ENCODE data around the gene FILIP1L. TPM values are rescaled to one million over a fixed set of nuclear protein-coding genes. Genes with fewer than 3 reads are reported as not detected.

The FILIP1L gene
- total and polyA plus RNA-seq, 2 experiments from 2014 or later, result 0.45 to 0.82 TPM

DNA sequence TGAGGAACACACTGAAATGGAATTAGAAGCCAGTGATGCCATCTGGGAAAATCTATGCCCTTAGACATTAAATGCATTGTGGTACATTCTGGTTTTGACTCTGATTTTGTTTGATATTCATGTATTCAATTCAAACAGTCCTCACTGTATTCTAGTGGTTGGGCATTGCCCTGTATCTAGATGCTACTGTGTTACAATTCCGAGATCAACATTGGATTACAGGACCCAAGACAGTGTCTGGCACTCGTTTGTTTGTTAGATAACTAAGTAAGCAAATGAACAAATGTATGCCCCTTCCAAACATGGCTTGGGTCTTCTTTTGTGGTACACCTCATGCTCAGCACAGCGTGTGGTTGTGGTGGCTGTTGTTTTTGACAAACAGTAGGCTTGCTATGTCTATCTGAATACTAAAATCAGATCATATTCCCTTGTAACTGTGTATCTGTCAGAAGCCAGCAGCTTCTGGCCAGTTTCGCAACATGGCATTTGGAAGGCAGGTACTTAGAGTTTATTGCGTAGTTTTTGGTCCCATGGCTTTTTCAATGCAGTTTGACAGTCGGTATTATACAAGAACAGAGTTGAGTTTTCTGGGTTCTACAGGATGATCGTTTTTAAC lies 5.7 kb downstream of the FILIP1L start:
- DNase-seq (ENCODE audit: low read depth in 1 of 2, low spot score in 1 of 2), result no peak
- Histone ChIP-seq H3K27ac (no peak overlapping the region), H3K9me3 (ENCODE audit: low read depth) (no peaks in the 10 kb centered on the region), H3K4me1 (ENCODE audit: low read depth) (no peaks in the 10 kb centered on the region), H3K27me3 (no peaks in the 10 kb centered on the region), H3K4me3 (no peak overlapping the region), H3K36me3 (no peaks in the 10 kb centered on the region)
- TF ChIP-seq, protein P1, sequence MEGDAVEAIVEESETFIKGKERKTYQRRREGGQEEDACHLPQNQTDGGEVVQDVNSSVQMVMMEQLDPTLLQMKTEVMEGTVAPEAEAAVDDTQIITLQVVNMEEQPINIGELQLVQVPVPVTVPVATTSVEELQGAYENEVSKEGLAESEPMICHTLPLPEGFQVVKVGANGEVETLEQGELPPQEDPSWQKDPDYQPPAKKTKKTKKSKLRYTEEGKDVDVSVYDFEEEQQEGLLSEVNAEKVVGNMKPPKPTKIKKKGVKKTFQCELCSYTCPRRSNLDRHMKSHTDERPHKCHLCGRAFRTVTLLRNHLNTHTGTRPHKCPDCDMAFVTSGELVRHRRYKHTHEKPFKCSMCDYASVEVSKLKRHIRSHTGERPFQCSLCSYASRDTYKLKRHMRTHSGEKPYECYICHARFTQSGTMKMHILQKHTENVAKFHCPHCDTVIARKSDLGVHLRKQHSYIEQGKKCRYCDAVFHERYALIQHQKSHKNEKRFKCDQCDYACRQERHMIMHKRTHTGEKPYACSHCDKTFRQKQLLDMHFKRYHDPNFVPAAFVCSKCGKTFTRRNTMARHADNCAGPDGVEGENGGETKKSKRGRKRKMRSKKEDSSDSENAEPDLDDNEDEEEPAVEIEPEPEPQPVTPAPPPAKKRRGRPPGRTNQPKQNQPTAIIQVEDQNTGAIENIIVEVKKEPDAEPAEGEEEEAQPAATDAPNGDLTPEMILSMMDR (IDR thresholded peaks at IDR 0.05; ENCODE audit: low read depth, low read length), result no peak

DNA sequence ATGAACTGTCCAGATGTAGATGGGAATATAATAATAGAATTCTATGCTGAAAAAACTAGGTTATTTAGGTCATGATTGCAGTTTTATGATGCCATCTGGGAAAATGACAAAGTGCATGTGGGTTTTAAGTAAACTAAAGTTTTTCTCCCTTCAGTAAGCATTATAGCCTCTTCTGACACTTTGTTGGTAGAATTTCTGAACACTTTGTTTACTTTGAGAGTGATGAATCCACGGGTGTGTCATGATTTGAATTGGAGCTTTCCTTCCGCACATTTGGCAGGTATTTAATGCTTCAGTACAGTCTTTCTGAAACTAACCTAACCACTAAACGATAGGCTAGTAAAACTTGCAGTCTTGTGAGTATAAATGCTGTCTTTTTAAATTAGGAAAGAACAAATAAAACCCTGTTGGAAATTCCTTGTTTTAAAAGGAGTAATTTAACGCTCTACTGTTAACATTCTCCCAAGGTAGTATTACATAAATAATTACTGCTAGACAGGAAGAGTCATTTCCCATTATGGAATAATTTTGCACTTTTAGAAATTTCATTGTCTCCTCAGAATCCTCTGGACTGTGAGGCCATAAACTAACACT lies 7.0 kb downstream of the FILIP1L start:
- TF ChIP-seq, protein P1 (IDR thresholded peaks at IDR 0.05; ENCODE audit: low read depth, low read length), result no peak
- no peak for DNase-seq (ENCODE audit: low read depth in 1 of 2, low spot score in 1 of 2)
- Histone ChIP-seq H3K27ac (no peak overlapping the region), H3K36me3 (no peaks in the 10 kb centered on the region), H3K9me3 (ENCODE audit: low read depth) (no peaks in the 10 kb centered on the region), H3K4me1 (ENCODE audit: low read depth) (no peaks in the 10 kb centered on the region), H3K27me3 (no peaks in the 10 kb centered on the region), H3K4me3 (no peak overlapping the region)

DNA sequence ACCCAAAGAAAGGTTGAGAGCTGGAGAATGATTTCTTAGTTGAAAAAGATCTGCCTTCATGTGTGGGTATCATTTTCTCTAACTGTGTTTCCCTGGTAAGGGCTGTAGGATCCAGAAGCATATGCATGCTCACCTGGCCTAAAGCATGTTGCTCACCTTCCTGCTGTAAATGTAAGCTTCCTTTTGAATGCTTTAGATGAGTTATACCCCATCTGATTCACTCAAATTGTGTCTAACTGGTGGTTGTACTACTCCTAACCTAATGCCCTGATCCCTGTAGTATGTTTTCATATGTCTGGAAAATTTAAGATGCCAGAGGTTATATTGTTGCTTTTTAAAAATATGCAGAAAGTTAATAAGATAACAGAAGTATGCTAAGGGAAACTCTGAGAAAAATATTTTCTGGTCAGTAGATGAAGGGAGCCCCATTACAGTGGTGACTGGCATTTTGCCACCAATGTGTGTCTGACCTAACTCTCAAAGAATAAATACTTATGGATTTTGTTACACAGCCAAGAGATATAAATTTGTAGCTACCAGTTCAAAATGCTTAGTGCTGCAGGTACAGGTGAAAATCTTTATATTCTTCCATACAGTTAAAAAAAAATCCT lies 7.7 kb downstream of the FILIP1L start:
- Histone ChIP-seq H3K4me1 (ENCODE audit: low read depth) (no peaks in the 10 kb centered on the region), H3K4me3 (no peak overlapping the region), H3K27ac (no peak overlapping the region), H3K27me3 (no peaks in the 10 kb centered on the region), H3K9me3 (ENCODE audit: low read depth) (no peaks in the 10 kb centered on the region), H3K36me3 (no peaks in the 10 kb centered on the region)
- TF ChIP-seq, protein P1 (IDR thresholded peaks at IDR 0.05; ENCODE audit: low read depth, low read length), result no peak
- peak in 1 of 2 donors; percentile 55 for DNase-seq (ENCODE audit: low read depth in 1 of 2, low spot score in 1 of 2)

DNA sequence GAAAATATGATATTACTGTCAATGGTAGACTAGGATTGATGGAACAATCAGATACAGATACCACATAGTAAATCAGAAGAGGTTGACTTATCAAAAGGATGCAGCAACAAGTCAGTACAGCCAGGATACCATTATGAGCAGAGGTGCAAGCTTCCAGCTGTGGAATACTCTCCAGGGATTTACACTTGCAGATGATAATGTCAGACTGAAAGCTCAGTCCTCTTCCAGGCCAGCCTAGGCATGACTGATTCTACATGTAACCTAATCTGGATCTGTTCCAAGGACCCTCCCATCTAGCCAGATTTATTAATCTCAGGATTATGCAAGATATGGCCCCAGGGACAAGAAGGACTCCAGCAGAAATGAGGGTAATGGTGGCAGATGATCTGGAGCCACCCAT lies 8.2 kb downstream of the FILIP1L start:
- Histone ChIP-seq H3K4me3 (no peak overlapping the region), H3K36me3 (no peaks in the 10 kb centered on the region), H3K9me3 (ENCODE audit: low read depth) (no peaks in the 10 kb centered on the region), H3K27me3 (no peaks in the 10 kb centered on the region), H3K27ac (no peak overlapping the region), H3K4me1 (ENCODE audit: low read depth) (no peaks in the 10 kb centered on the region)
- DNase-seq (ENCODE audit: low read depth in 1 of 2, low spot score in 1 of 2), result no peak
- TF ChIP-seq, protein P1 (IDR thresholded peaks at IDR 0.05; ENCODE audit: low read depth, low read length), result no peak

DNA sequence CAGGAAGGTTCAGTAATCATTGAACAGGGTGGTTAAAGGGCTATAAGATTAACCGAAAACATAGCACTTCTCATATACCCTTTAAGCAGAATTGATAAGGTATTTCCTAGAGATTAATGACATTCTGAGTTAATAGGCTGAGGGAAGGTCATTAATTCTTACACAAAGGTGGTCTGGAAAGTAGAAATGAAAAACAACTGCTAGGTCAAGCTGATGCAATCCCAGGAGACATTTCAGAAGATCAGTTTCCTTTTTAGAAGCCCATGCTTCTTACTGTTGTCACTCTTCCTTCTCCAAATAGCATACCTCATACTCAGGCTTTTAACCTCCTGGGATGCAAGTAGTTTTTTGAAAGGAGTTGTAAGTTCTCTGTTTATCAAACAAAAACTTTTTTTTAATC lies 8.8 kb downstream of the FILIP1L start:
- Histone ChIP-seq H3K4me1 (ENCODE audit: low read depth) (no peaks in the 10 kb centered on the region), H3K4me3 (no peak overlapping the region), H3K36me3 (no peaks in the 10 kb centered on the region), H3K27ac (no peak overlapping the region), H3K27me3 (no peaks in the 10 kb centered on the region), H3K9me3 (ENCODE audit: low read depth) (no peaks in the 10 kb centered on the region)
- no peak for DNase-seq (ENCODE audit: low read depth in 1 of 2, low spot score in 1 of 2)
- TF ChIP-seq, protein P1 (IDR thresholded peaks at IDR 0.05; ENCODE audit: low read depth, low read length), result no peak
